Lower lobe of right lung (tissue), 2 donors: Measurements from ENCODE around the gene SUV39H1. TPM values are rescaled to one million over a fixed set of nuclear protein-coding genes. Genes with fewer than 3 reads are reported as not detected.

Source experiments
- ATAC-seq, 2 donors: fragments of 200-7000 bp; cut with Tn5 transposase; one replicate each; pipeline ENCODE4 v1.9.1; 2020 to 2022; ENCODE audit warnings: mild to moderate bottlenecking in 2 of 2, moderate library complexity in 2 of 2
- DNase-seq: peaks from one replicate; pipeline ENCODE4 v3.0.0-alpha.2; 2020
- H3K27ac ChIP-seq: fragments of 200-600 bp; one replicate; pipeline ENCODE4 v1.8.0; 2022
- H3K27me3 ChIP-seq: fragments of 200-600 bp; one replicate; pipeline ENCODE4 v1.8.0; 2022; ENCODE audit warnings: low read depth
- H3K36me3 ChIP-seq: fragments of 200-600 bp; one replicate; pipeline ENCODE4 v1.8.0; 2022; ENCODE audit warnings: mild to moderate bottlenecking
- H3K4me1 ChIP-seq: fragments of 200-600 bp; one replicate; pipeline ENCODE4 v1.8.0; 2022
- H3K4me3 ChIP-seq: fragments of 200-600 bp; one replicate; pipeline ENCODE4 v1.8.0; 2022; ENCODE audit warnings: mild to moderate bottlenecking
- H3K9me3 ChIP-seq: fragments of 200-600 bp; one replicate; pipeline ENCODE4 v1.8.0; 2022
- CTCF ChIP-seq: fragments of 200-600 bp; IDR thresholded peaks from one replicate; pipeline ENCODE4 v1.8.0; 2022; ENCODE audit warnings: antibody characterized with exemption, mild to moderate bottlenecking
- intact Hi-C: fragments of 100-400 bp; cut with DNase I; formaldehyde crosslinking; loops from one replicate; pipeline ENCODE4 v1.11.0; 2022
- total RNA-seq: library from RNA; stranded (reverse); fragmentation: NEBNext Ultra II Directional; extraction: Animal tissue kit (Norgen Biotek cat#: 25700); gene quantifications from one replicate; pipeline ENCODE4 v1.2.1, GENCODE V29; 2021
- donor health status: DM: no; HTN: yes; CAD: no; lungs with severe emphysema.

SUV39H1 gene
- total RNA-seq, 1 donor from 2014 or later = 3.5 TPM

GRCh38 chrX:48703642-48704481, 7.3 kb downstream of the SUV39H1 start:
- TF ChIP-seq CTCF = no peak
- Histone ChIP-seq H3K36me3 (peaks cover 22% of the 10 kb centered on the region), H3K27me3 (no peaks in the 10 kb centered on the region), H3K9me3 (no peaks in the 10 kb centered on the region), H3K27ac (no peak overlapping the region), H3K4me1 (no peaks in the 10 kb centered on the region), H3K4me3 (no peak overlapping the region)
- intact Hi-C loops = no loop called here
- DNase-seq (no peak), ATAC-seq (no peak)

- peaks cover 13% of the 10 kb centered on the region for H3K36me3 ChIP-seq
- H3K27ac ChIP-seq = no peak overlapping the region
- no peaks in the 10 kb centered on the region for H3K27me3 ChIP-seq
- intact Hi-C loops = no loop called here
- no peak overlapping the region for H3K4me3 ChIP-seq
- no peaks in the 10 kb centered on the region for H3K9me3 ChIP-seq
- no peaks in the 10 kb centered on the region for H3K4me1 ChIP-seq
- DNase-seq (no peak), ATAC-seq (no peak)
- no peak for TF ChIP-seq CTCF
These were observed 9.3 kb downstream of the SUV39H1 start for GRCh38 chrX:48705871-48706270.

- TF ChIP-seq CTCF = no peak
- ATAC-seq (no peak), DNase-seq (no peak)
These were observed 13.1 kb downstream of the SUV39H1 start for GRCh38 chrX:48709522-48710112.

DNA sequence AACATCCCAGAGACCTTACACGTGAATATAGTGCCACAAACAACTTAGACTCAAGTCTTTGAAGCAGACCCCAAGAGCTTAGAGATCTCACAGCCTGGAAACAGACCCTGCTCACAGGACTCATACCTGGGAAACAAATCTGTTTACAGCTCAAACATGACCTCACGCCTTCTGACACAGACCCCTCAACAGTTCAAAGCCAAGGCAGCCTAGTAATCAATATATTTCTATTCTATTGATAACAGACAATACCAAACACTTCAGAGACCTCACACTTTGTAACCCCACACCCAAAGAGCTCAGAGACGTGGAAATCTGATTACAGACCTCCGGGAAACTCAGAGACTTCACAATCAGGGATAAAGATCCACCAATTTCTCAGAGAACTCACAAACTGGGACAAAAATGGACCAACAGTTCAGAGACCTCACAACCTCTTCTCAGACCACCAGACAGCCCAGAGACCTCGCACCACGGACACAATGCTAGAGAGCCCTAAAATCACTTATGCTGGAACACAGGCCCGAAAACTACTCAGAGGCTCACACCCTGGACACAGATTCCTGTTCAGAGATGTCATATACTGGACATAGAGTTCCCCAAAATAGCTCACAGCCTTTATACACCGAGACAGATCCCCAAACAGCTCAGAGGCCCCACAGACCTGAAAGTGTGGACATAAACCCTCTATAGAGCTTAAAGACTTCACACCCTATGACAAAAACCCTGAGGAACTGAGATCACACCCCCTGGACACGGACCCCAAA, 14.8 kb downstream of the SUV39H1 start:
- intact Hi-C loops = no loop called here
- H3K36me3 ChIP-seq = no peaks in the 10 kb centered on the region
- ATAC-seq = no peak
- no peaks in the 10 kb centered on the region for H3K4me1 ChIP-seq
- TF ChIP-seq CTCF = no peak
- H3K9me3 ChIP-seq = no peaks in the 10 kb centered on the region
- no peak overlapping the region for H3K4me3 ChIP-seq
- H3K27ac ChIP-seq = no peak overlapping the region
- no peaks in the 10 kb centered on the region for H3K27me3 ChIP-seq
- DNase-seq = no peak

More at GRCh38 chrX:48709522-48710112, 13.1 kb downstream of the SUV39H1 start:
- no peak overlapping the region for H3K4me3 ChIP-seq
- H3K27ac ChIP-seq = no peak overlapping the region
- intact Hi-C loops = no loop called here
- no peaks in the 10 kb centered on the region for H3K9me3 ChIP-seq
- no peaks in the 10 kb centered on the region for H3K4me1 ChIP-seq
- no peaks in the 10 kb centered on the region for H3K36me3 ChIP-seq
- no peaks in the 10 kb centered on the region for H3K27me3 ChIP-seq

GRCh38 chrX:48711929-48712505, 15.5 kb downstream of the SUV39H1 start:
- Histone ChIP-seq H3K9me3 (no peaks in the 10 kb centered on the region), H3K36me3 (no peaks in the 10 kb centered on the region), H3K4me3 (no peak overlapping the region), H3K4me1 (no peaks in the 10 kb centered on the region), H3K27me3 (no peaks in the 10 kb centered on the region), H3K27ac (no peak overlapping the region)
- no peak for DNase-seq
- no peak for ATAC-seq
- TF ChIP-seq CTCF = no peak
- intact Hi-C loops = no loop called here
